IPS-20b (cell line): ENCODE data around the gene C11orf21.
A peak's percentile ranks its signal among the peaks of the same experiment; 100 is the strongest.

ENCODE experiments used
- H3K27ac ChIP-seq: one replicate; pipeline ENCODE4 v1.5.1; 2013; ENCODE audit warnings: low read length
- H3K27me3 ChIP-seq: 2 replicates; pipeline ENCODE4 v1.6.1; 2013; ENCODE audit warnings: mild to moderate bottlenecking, low read length, inconsistent platforms; ENCODE audit not compliant: insufficient read depth
- H3K36me3 ChIP-seq: 2 replicates; pipeline ENCODE4 v1.6.1; 2013; ENCODE audit warnings: low read depth, mild to moderate bottlenecking, inconsistent platforms, low read length, moderate library complexity; ENCODE audit not compliant: insufficient read depth
- H3K4me1 ChIP-seq: 2 replicates; pipeline ENCODE4 v1.6.1; 2013; ENCODE audit warnings: mild to moderate bottlenecking, control low read depth, inconsistent platforms, low read length, moderate library complexity; ENCODE audit not compliant: insufficient read depth
- H3K4me3 ChIP-seq: 2 replicates; pipeline ENCODE4 v1.5.1; 2013; ENCODE audit warnings: mild to moderate bottlenecking, low read length, inconsistent platforms
- H3K9ac ChIP-seq: 2 replicates; pipeline ENCODE4 v1.6.1; 2013; ENCODE audit warnings: low read depth, mild to moderate bottlenecking, inconsistent platforms, low read length, moderate library complexity
- H3K9me3 ChIP-seq: 2 replicates; pipeline ENCODE4 v1.6.1; 2013; ENCODE audit warnings: mild to moderate bottlenecking, low read depth, low read length, inconsistent platforms; ENCODE audit not compliant: insufficient read depth

C11orf21 gene

GRCh38 chr11:2271327-2272227 is 30.1 kb downstream of the C11orf21 start:
- Histone ChIP-seq H3K27me3 (peaks cover 95% of the 10 kb centered on the region), H3K36me3 (no peaks in the 10 kb centered on the region), H3K27ac (no peak overlapping the region), H3K9me3 (no peaks in the 10 kb centered on the region), H3K4me3 (no peak overlapping the region; the same call in 1 of the 2 replicates), H3K9ac (no peak overlapping the region), H3K4me1 (no peaks in the 10 kb centered on the region)

GRCh38 chr11:2271077-2271326 is 30.7 kb downstream of the C11orf21 start:
- H3K4me3 ChIP-seq = no peak overlapping the region; the same call in 1 of the 2 replicates

GRCh38 chr11:2270322-2271076 is 31.2 kb downstream of the C11orf21 start, which contains the start of gene ASCL2:
Gene ASCL2, minus strand, starts transcription at chr11:2270588. Its CDS starts 256 bp downstream, at chr11:2270332.
- H3K27ac ChIP-seq = no peak within 1 kb of the TSS
- H3K4me3 ChIP-seq = peak within 1 kb of the TSS; percentile 52; the same call in 1 of the 2 replicates
- no peak within 1 kb of the TSS for H3K9ac ChIP-seq

More at GRCh38 chr11:2271077-2271326, 30.7 kb downstream of the C11orf21 start:
- no peaks in the 10 kb centered on the region for H3K36me3 ChIP-seq
- H3K27me3 ChIP-seq = peaks cover 96% of the 10 kb centered on the region
- H3K4me1 ChIP-seq = no peaks in the 10 kb centered on the region
- H3K9me3 ChIP-seq = no peaks in the 10 kb centered on the region
- H3K9ac ChIP-seq = no peak overlapping the region
- no peak overlapping the region for H3K27ac ChIP-seq

GRCh38 chr11:2269601-2270321 is 32.0 kb downstream of the C11orf21 start:
- H3K9me3 ChIP-seq = no peaks in the 10 kb centered on the region
- H3K36me3 ChIP-seq = no peaks in the 10 kb centered on the region
- peak overlapping the region; percentile 52; the same call in 1 of the 2 replicates for H3K4me3 ChIP-seq
- H3K4me1 ChIP-seq = no peaks in the 10 kb centered on the region
- H3K27me3 ChIP-seq = peaks cover 100% of the 10 kb centered on the region
- H3K27ac ChIP-seq = no peak overlapping the region
- no peak overlapping the region for H3K9ac ChIP-seq

More at GRCh38 chr11:2270322-2271076, 31.2 kb downstream of the C11orf21 start, which contains the start of gene ASCL2:
- peaks cover 97% of the 10 kb centered on the region for H3K27me3 ChIP-seq
- no peaks in the 10 kb centered on the region for H3K36me3 ChIP-seq
- H3K4me1 ChIP-seq = no peaks in the 10 kb centered on the region
- H3K9me3 ChIP-seq = no peaks in the 10 kb centered on the region

GRCh38 chr11:2268729-2269600 is 32.8 kb downstream of the C11orf21 start:
- peaks cover 96% of the 10 kb centered on the region for H3K27me3 ChIP-seq
- no peak overlapping the region for H3K27ac ChIP-seq
- no peaks in the 10 kb centered on the region for H3K9me3 ChIP-seq
- H3K4me3 ChIP-seq = peak overlapping the region; percentile 52; the same call in 1 of the 2 replicates
- H3K9ac ChIP-seq = no peak overlapping the region
- no peaks in the 10 kb centered on the region for H3K4me1 ChIP-seq
- H3K36me3 ChIP-seq = no peaks in the 10 kb centered on the region

- Histone ChIP-seq H3K4me1 (no peaks in the 10 kb centered on the region), H3K27ac (no peak overlapping the region), H3K36me3 (no peaks in the 10 kb centered on the region), H3K9me3 (no peaks in the 10 kb centered on the region), H3K4me3 (peak overlapping the region; percentile 52; the same call in 1 of the 2 replicates), H3K9ac (no peak overlapping the region), H3K27me3 (peaks cover 87% of the 10 kb centered on the region)
Measured at GRCh38 chr11:2267851-2268728, 33.6 kb downstream of the C11orf21 start.

GRCh38 chr11:2267306-2267850 is 34.3 kb downstream of the C11orf21 start:
- Histone ChIP-seq H3K4me3 (no peak overlapping the region), H3K27ac (no peak overlapping the region), H3K36me3 (no peaks in the 10 kb centered on the region), H3K9ac (no peak overlapping the region), H3K9me3 (no peaks in the 10 kb centered on the region), H3K4me1 (no peaks in the 10 kb centered on the region), H3K27me3 (peaks cover 80% of the 10 kb centered on the region)

- H3K9me3 ChIP-seq = no peaks in the 10 kb centered on the region
- no peaks in the 10 kb centered on the region for H3K36me3 ChIP-seq
- no peaks in the 10 kb centered on the region for H3K4me1 ChIP-seq
- no peak overlapping the region for H3K27ac ChIP-seq
- peaks cover 74% of the 10 kb centered on the region for H3K27me3 ChIP-seq
- H3K9ac ChIP-seq = no peak overlapping the region
- no peak overlapping the region for H3K4me3 ChIP-seq
Measured at GRCh38 chr11:2266586-2267305, 35.0 kb downstream of the C11orf21 start.

GRCh38 chr11:2265854-2266585 is 35.7 kb downstream of the C11orf21 start:
- Histone ChIP-seq H3K27me3 (peaks cover 67% of the 10 kb centered on the region), H3K9ac (no peak overlapping the region), H3K27ac (no peak overlapping the region), H3K4me1 (no peaks in the 10 kb centered on the region), H3K4me3 (no peak overlapping the region), H3K9me3 (no peaks in the 10 kb centered on the region), H3K36me3 (no peaks in the 10 kb centered on the region)
